SJSA1 (cell line): ENCODE measurements around the gene PCSK9. TPM values are rescaled to one million over a fixed set of nuclear protein-coding genes. Genes with fewer than 3 reads are reported as not detected.
"Not testable (repeated sequence)": the region's sequence is repeated elsewhere in the genome, so short reads cannot be mapped to it uniquely, and the experiment has no call there.

Source experiments
- DNase-seq, 2 experiments: peaks; one replicate each; pipeline ENCODE4 v3.0.0-alpha.2; 2015 to 2020; ENCODE audit warnings: low spot score in 2 of 2, low read depth in 1 of 2
- H3K27ac ChIP-seq: fragments of 250-450 bp; sonication (Bioruptor Pico); 2 replicates; pipeline ENCODE4 v1.5.1; 2020; ENCODE audit warnings: mild to moderate bottlenecking, moderate library complexity
- H3K27me3 ChIP-seq: fragments of 250-450 bp; sonication (Bioruptor Pico); replicated peaks from 2 replicates; pipeline ENCODE4 v1.5.1; 2020; ENCODE audit warnings: mild to moderate bottlenecking, moderate library complexity
- H3K36me3 ChIP-seq: fragments of 250-450 bp; sonication (Bioruptor Pico); 2 replicates; pipeline ENCODE4 v1.5.1; 2020; ENCODE audit warnings: mild to moderate bottlenecking
- H3K4me1 ChIP-seq: fragments of 250-450 bp; sonication (Bioruptor Pico); replicated peaks from 2 replicates; pipeline ENCODE4 v1.6.1; 2021; ENCODE audit warnings: mild to moderate bottlenecking
- H3K4me3 ChIP-seq: fragments of 250-450 bp; sonication (Bioruptor Pico); 2 replicates; pipeline ENCODE4 v1.5.1; 2020; ENCODE audit warnings: mild to moderate bottlenecking
- H3K9me3 ChIP-seq: fragments of 250-450 bp; sonication (Bioruptor Pico); replicated peaks from 2 replicates; pipeline ENCODE4 v1.5.1; 2020; ENCODE audit warnings: mild to moderate bottlenecking
- total RNA-seq: library from RNA; depleted of rRNA; stranded (reverse); fragments of >200 nt; shearing (Covaris generic); gene quantifications from 2 replicates; pipeline ENCODE4 v1.2.3, GENCODE V29; 2014; rRNA removed

The PCSK9 gene
- total RNA-seq, 1 experiment from 2014 or later: 0.03 TPM

GRCh38 chr1:55107101-55107500 lies 67.8 kb downstream of the PCSK9 start:
- no peaks in the 10 kb centered on the region for H3K27me3 ChIP-seq
- no peak overlapping the region for H3K4me3 ChIP-seq
- H3K36me3 ChIP-seq: peaks cover 79% of the 10 kb centered on the region
- no peaks in the 10 kb centered on the region for H3K9me3 ChIP-seq
- H3K27ac ChIP-seq: no peak overlapping the region
- H3K4me1 ChIP-seq: no peaks in the 10 kb centered on the region
- no peak for DNase-seq

- H3K4me1 ChIP-seq, H3K9me3 ChIP-seq, H3K27ac ChIP-seq, H3K4me3 ChIP-seq, H3K27me3 ChIP-seq, DNase-seq: not testable (repeated sequence)
- H3K36me3 ChIP-seq: peaks cover 80% of the 10 kb centered on the region
These were observed 69.7 kb downstream of the PCSK9 start for GRCh38 chr1:55109005-55109404.

Other genes with a start within 250 kb of the PCSK9 start
- gene TTC22, start 238.2 kb upstream of the PCSK9 start, total RNA-seq: not detected in 2 replicates
- 42.9 and 65.8 TPM in 2 replicates for gene DHCR24, start 152.4 kb upstream of the PCSK9 start, total RNA-seq
- gene TMEM61, start 58.9 kb upstream of the PCSK9 start, total RNA-seq: not detected in 2 replicates
- not detected in 2 replicates for gene BSND, start 40.6 kb upstream of the PCSK9 start, total RNA-seq
- 14.3 and 24.4 TPM in 2 replicates for gene USP24, start 175.8 kb downstream of the PCSK9 start, total RNA-seq